ENCODE data around the gene LSM2.

GRCh38 chr6:31782126-31782855 lies 24.5 kb downstream of the LSM2 start:
- TF ChIP-seq CTCF (IDR thresholded peaks at IDR 0.05; ENCODE audit: poor library complexity) (no peak), EZH2 (IDR thresholded peaks at IDR 0.05; ENCODE audit: borderline replicate concordance) (no peak)

Data from hepatocyte (in vitro differentiated cells).